ENCODE data around the gene CARD8.

DNA sequence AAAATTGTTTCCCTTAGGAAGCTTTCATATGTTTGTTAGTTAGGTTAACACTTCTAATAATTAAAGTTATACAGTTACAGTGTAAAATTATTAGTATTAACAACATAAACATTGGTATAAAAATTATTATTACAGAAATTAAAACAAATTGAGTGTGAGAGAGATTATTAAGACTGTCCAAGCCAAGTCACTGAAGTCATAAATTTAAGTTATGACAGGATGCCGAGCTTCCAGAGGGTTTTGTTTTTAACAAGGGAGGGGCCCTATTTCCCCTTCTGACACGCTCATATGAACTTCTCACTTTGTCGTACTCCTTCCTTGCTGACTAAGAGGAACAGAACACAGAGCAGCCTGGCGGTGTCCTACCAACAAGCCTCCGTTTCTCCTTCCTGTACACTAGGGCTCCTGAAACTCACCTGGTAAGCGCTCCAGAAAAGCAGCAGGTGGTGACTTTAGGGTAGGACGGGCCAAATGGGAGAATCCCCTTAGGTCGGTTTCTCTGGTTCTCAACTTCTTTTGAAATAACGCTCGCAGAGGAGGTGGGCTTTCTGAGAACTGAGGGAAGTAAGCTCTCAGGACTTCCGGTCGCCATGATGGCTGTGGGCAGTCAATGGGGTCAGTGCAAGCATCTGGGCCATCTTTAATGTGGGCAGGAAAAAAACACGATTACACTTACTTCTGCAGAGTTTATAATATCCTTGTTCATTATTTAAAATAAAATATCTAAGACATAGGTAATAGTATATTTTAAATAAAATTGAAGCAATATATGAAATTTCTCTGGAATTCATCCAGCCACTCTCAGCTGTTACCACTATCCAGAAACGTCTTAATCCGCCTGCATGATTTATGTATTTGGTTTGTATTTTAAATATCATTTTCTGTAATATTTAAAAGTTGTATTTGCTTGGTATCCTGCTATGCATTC is at the start of gene CARD8:
- TF ChIP-seq ESRRA (IDR thresholded peaks at IDR 0.05; ENCODE audit: low read length) = no peak
- no peak for TF ChIP-seq BMI1 (IDR thresholded peaks at IDR 0.05; ENCODE audit: borderline replicate concordance)
- TF ChIP-seq TCF12 (IDR thresholded peaks at IDR 0.05; ENCODE audit: low read depth, low read length) = no peak

All from GM12878 (cell line).